SK-N-SH treated with all-trans-retinoic acid at 6 μM for 48 hours (cell line): ENCODE results near the gene MTA3.

ENCODE experiments used
- ATAC-seq: fragments of 200-7000 bp; cut with Tn5 transposase; 3 replicates; pipeline ENCODE4 v1.9.1; 2020; ENCODE audit warnings: mild to moderate bottlenecking, moderate library complexity
- CSDC2 ChIP-seq: fragments of 250-450 bp; sonication (Bioruptor Pico); IDR thresholded peaks from 2 replicates; pipeline ENCODE4 v1.5.0; 2020; ENCODE audit warnings: mild to moderate bottlenecking, moderate library complexity
- ESRRG ChIP-seq: fragments of 250-450 bp; sonication (Bioruptor Pico); IDR thresholded peaks from 2 replicates; pipeline ENCODE4 v1.6.1; 2021; ENCODE audit warnings: mild to moderate bottlenecking
- GLIS3 ChIP-seq: fragments of 250-450 bp; sonication (Bioruptor Pico); IDR thresholded peaks from 2 replicates; pipeline ENCODE4 v1.5.0; 2020; ENCODE audit warnings: mild to moderate bottlenecking, moderate library complexity
- ISL1 ChIP-seq: fragments of 250-450 bp; sonication (Bioruptor Pico); IDR thresholded peaks from 2 replicates; pipeline ENCODE4 v2.1.2; 2022; ENCODE audit warnings: mild to moderate bottlenecking, moderate library complexity
- OSR1 ChIP-seq: fragments of 250-450 bp; sonication (Bioruptor Pico); IDR thresholded peaks from 2 replicates; pipeline ENCODE4 v1.8.0; 2022; ENCODE audit warnings: moderate library complexity, mild to moderate bottlenecking, inconsistent platforms
- PATZ1 ChIP-seq: fragments of 250-450 bp; sonication (Bioruptor Pico); IDR thresholded peaks from 2 replicates; pipeline ENCODE4 v1.8.0; 2020; ENCODE audit warnings: mild to moderate bottlenecking, moderate library complexity, borderline replicate concordance
- POU6F1 ChIP-seq: fragments of 250-450 bp; sonication (Bioruptor Pico); IDR thresholded peaks from 2 replicates; pipeline ENCODE4 v1.8.0; 2021; ENCODE audit warnings: low read depth, mild to moderate bottlenecking, moderate library complexity, borderline replicate concordance
- PPARA ChIP-seq: fragments of 250-450 bp; sonication (Bioruptor Pico); IDR thresholded peaks from 2 replicates; pipeline ENCODE4 v1.5.0; 2020; ENCODE audit warnings: mild to moderate bottlenecking, borderline replicate concordance
- RARB ChIP-seq: fragments of 250-450 bp; sonication (Bioruptor Pico); IDR thresholded peaks from 2 replicates; pipeline ENCODE4 v1.8.0; 2021; ENCODE audit warnings: mild to moderate bottlenecking, moderate library complexity
- SNAI2 ChIP-seq: fragments of 250-450 bp; sonication (Bioruptor Pico); IDR thresholded peaks from 2 replicates; pipeline ENCODE4 v1.5.0; 2020; ENCODE audit warnings: mild to moderate bottlenecking, moderate library complexity
- TCF4 ChIP-seq: fragments of 250-450 bp; sonication (Bioruptor Pico); IDR thresholded peaks from 2 replicates; pipeline ENCODE4 v1.8.0; 2021; ENCODE audit warnings: mild to moderate bottlenecking, moderate library complexity, borderline replicate concordance
- TOX ChIP-seq: fragments of 250-450 bp; sonication (Bioruptor Pico); IDR thresholded peaks from 2 replicates; pipeline ENCODE4 v1.8.0; 2021; ENCODE audit warnings: mild to moderate bottlenecking, moderate library complexity, borderline replicate concordance
- TSHZ2 ChIP-seq: fragments of 250-450 bp; sonication (Bioruptor Pico); IDR thresholded peaks from 2 replicates; pipeline ENCODE4 v1.5.0; 2020; ENCODE audit warnings: mild to moderate bottlenecking, moderate library complexity
- ZC3H10 ChIP-seq: fragments of 250-450 bp; sonication (Bioruptor Pico); IDR thresholded peaks from 2 replicates; pipeline ENCODE4 v1.5.1; 2021; ENCODE audit warnings: mild to moderate bottlenecking, moderate library complexity
- ZFP3 ChIP-seq: fragments of 250-450 bp; sonication (Bioruptor Pico); IDR thresholded peaks from 2 replicates; pipeline ENCODE4 v1.5.0; 2020; ENCODE audit warnings: mild to moderate bottlenecking, moderate library complexity
- ZFP30 ChIP-seq: fragments of 450-650 bp; formaldehyde crosslinking; IDR thresholded peaks from 2 replicates; pipeline ENCODE4 v1.5.0; 2022; ENCODE audit warnings: mild to moderate bottlenecking, moderate library complexity
- ZNF565 ChIP-seq: fragments of 450-650 bp; formaldehyde crosslinking; conservative IDR thresholded peaks from 2 replicates; pipeline ENCODE4 v1.5.0; 2020; ENCODE audit warnings: low read depth, mild to moderate bottlenecking, moderate library complexity
- ZNF8 ChIP-seq: fragments of 450-650 bp; formaldehyde crosslinking; IDR thresholded peaks from 2 replicates; pipeline ENCODE4 v1.5.0; 2020; ENCODE audit warnings: mild to moderate bottlenecking, moderate library complexity
- TF ChIP-seq, protein P1 (sequence below): fragments of 250-450 bp; sonication (Bioruptor Pico); IDR thresholded peaks from 2 replicates; pipeline ENCODE4 v1.5.1; 2021; ENCODE audit warnings: mild to moderate bottlenecking, moderate library complexity
- TF ChIP-seq, protein P2 (sequence below): fragments of 250-450 bp; sonication (Bioruptor Pico); IDR thresholded peaks from 2 replicates; pipeline ENCODE4 v1.5.1; 2020; ENCODE audit warnings: low read depth, mild to moderate bottlenecking, moderate library complexity

Gene MTA3

DNA sequence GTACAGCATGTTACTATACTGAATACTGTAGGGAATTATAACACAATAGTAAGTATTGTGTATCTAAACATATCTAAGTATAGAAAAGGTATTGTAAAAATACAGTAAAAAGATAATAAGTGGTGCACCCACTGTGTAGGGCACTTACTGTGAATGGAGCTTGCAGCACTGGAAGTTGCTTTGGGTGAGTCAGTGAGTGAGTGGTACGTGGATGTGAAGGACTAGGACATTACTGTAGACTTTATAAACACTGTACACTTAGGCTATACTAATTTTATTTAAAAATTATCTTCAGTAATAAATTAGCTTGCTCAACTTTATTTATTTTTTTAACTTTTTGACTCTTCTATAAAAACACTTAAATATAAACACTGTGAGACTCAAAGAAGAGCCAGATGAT lies 82.6 kb downstream of the MTA3 start:
- TF ChIP-seq, protein P1, sequence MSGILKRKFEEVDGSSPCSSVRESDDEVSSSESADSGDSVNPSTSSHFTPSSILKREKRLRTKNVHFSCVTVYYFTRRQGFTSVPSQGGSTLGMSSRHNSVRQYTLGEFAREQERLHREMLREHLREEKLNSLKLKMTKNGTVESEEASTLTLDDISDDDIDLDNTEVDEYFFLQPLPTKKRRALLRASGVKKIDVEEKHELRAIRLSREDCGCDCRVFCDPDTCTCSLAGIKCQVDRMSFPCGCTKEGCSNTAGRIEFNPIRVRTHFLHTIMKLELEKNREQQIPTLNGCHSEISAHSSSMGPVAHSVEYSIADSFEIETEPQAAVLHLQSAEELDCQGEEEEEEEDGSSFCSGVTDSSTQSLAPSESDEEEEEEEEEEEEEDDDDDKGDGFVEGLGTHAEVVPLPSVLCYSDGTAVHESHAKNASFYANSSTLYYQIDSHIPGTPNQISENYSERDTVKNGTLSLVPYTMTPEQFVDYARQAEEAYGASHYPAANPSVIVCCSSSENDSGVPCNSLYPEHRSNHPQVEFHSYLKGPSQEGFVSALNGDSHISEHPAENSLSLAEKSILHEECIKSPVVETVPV, result no peak
- TF ChIP-seq ESRRG (no peak), TOX (no peak), SNAI2 (CRISPR knock-in tag) (no peak), CSDC2 (no peak), ZFP30 (CRISPR knock-in tag) (no peak), TSHZ2 (CRISPR knock-in tag) (no peak), TCF4 (no peak), ZNF8 (CRISPR knock-in tag) (no peak)
- ATAC-seq, result no peak

DNA sequence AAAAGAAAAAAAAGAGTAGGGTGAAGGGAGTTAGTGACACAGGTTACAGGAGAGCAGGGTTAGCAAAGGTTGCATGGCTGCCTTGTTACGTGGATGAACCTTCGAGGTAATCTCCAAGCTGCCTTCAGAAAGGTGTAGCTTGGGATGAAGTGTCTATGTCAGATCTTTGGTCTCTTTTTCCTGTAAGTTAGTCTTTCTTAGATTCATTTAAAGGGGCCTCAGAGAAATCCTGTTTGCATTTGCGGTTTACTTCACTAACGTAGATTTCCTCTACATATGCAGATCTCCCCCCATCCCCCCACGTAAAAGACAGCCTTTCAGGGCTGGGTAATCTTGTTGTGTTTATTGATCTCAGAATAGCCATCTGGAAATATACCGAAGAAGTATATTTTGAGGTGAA lies 83.7 kb downstream of the MTA3 start:
- TF ChIP-seq ZC3H10, result no peak
- TF ChIP-seq ZNF565 (CRISPR knock-in tag), result no peak
- TF ChIP-seq, protein P2, sequence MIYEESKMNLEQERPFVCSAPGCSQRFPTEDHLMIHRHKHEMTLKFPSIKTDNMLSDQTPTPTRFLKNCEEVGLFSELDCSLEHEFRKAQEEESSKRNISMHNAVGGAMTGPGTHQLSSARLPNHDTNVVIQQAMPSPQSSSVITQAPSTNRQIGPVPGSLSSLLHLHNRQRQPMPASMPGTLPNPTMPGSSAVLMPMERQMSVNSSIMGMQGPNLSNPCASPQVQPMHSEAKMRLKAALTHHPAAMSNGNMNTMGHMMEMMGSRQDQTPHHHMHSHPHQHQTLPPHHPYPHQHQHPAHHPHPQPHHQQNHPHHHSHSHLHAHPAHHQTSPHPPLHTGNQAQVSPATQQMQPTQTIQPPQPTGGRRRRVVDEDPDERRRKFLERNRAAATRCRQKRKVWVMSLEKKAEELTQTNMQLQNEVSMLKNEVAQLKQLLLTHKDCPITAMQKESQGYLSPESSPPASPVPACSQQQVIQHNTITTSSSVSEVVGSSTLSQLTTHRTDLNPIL, result no peak
- TF ChIP-seq TOX, result no peak

DNA sequence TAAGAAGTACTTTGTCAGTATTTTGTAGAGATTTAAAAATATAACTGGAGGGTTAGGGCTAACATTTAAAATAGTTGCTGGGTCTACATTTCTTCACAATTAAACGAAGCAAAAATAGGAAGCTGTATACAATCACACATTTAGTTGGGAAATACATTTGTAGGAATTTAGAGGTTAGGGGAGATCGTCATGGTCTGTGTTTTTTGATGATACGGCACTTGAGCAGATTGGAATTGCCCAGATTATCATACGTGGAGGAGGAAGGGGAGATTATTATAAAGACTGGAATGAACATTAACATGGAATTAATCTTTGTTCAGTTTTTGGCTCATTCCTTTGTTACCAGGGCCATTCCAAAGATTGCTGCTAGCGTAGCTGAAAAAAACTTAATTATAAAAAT lies 84.6 kb downstream of the MTA3 start:
- ATAC-seq, result no peak
- TF ChIP-seq RARB (CRISPR knock-in tag) (no peak), POU6F1 (CRISPR knock-in tag) (no peak), ZFP3 (CRISPR knock-in tag) (no peak), ISL1 (CRISPR knock-in tag) (no peak), OSR1 (CRISPR knock-in tag) (no peak), TCF4 (no peak), ZC3H10 (no peak)
- TF ChIP-seq, all 23 proteins: peak for 0

More for the DNA sequence above, 83.7 kb downstream of the MTA3 start:
- ATAC-seq, result no peak

DNA sequence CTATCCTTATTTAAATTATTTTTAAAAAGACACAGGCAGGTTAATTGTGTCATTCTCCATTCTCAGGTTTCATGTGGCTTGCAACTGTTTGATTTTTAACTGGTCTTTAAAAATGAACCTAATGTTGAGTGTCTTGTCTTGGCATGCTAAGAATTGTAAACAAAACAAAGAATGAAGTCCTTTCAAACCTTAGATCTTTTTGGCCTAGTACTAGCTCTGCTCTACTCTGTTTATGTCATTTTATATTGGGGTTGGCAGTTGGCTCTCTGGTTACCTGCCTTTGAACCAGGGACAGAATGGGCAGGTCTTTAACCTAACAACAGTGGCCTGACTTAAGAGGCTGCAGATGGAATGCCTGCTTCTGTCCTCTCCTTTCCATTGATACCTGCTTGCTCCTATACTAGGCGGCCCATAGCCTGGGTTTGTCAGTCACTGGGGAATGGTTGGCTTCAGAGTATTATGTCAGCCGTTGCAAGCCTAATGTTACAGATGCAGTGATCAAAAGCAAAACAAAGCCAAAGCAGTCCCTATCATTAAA lies 85.5 kb downstream of the MTA3 start:
- peak; percentile 43; the same call in 1 of the 3 replicates for ATAC-seq
- TF ChIP-seq RARB (CRISPR knock-in tag), result no peak
- TF ChIP-seq ZFP3 (CRISPR knock-in tag), result no peak
- TF ChIP-seq, protein P1, result no peak
- TF ChIP-seq, protein P2, result no peak
- no peak for TF ChIP-seq ZNF8 (CRISPR knock-in tag)
- no peak for TF ChIP-seq TOX
- no peak for TF ChIP-seq GLIS3 (CRISPR knock-in tag)
- no peak for TF ChIP-seq PPARA (CRISPR knock-in tag)
- TF ChIP-seq ZC3H10, result no peak
- TF ChIP-seq PATZ1 (CRISPR knock-in tag), result no peak
- TF ChIP-seq TCF4, result no peak
